ENCODE data around the gene MIA2.
"Not testable (repeated sequence)": the region's sequence is repeated elsewhere in the genome, so short reads cannot be mapped to it uniquely, and the experiment has no call there.

Gene MIA2

GRCh38 chr14:39359069-39359468, 125.4 kb downstream of the MIA2 start:
- H3K9ac ChIP-seq (ENCODE audit: low read length); H3K27me3 ChIP-seq (ENCODE audit: control insufficient read depth in 1 of 2, insufficient read depth in 2 of 2, low read length in 2 of 2); H3K4me1 ChIP-seq (ENCODE audit: insufficient read depth, low read length); H3K4me3 ChIP-seq (ENCODE audit: low read depth in 1 of 2, low read length in 2 of 2); H3K27ac ChIP-seq (ENCODE audit: low read depth, low read length); H3K36me3 ChIP-seq (ENCODE audit: insufficient read depth, low read length); H3K9me3 ChIP-seq (ENCODE audit: low read length): not testable (repeated sequence)

GRCh38 chr14:39360316-39360715, 126.6 kb downstream of the MIA2 start:
- H3K4me3 ChIP-seq (ENCODE audit: low read depth in 1 of 2, low read length in 2 of 2): no peak overlapping the region
- peaks cover 4% of the 10 kb centered on the region for H3K9me3 ChIP-seq (ENCODE audit: low read length)
- no peaks in the 10 kb centered on the region for H3K4me1 ChIP-seq (ENCODE audit: insufficient read depth, low read length)
- no peaks in the 10 kb centered on the region for H3K27me3 ChIP-seq (ENCODE audit: control insufficient read depth in 1 of 2, insufficient read depth in 2 of 2, low read length in 2 of 2)
- no peak overlapping the region for H3K9ac ChIP-seq (ENCODE audit: low read length)
- no peaks in the 10 kb centered on the region for H3K36me3 ChIP-seq (ENCODE audit: insufficient read depth, low read length)
- H3K27ac ChIP-seq (ENCODE audit: low read depth, low read length): no peak overlapping the region

GRCh38 chr14:39361556-39361955, 127.8 kb downstream of the MIA2 start:
- H3K9ac ChIP-seq (ENCODE audit: low read length); H3K4me3 ChIP-seq (ENCODE audit: low read depth in 1 of 2, low read length in 2 of 2); H3K27me3 ChIP-seq (ENCODE audit: control insufficient read depth in 1 of 2, insufficient read depth in 2 of 2, low read length in 2 of 2); H3K36me3 ChIP-seq (ENCODE audit: insufficient read depth, low read length); H3K27ac ChIP-seq (ENCODE audit: low read depth, low read length); H3K9me3 ChIP-seq (ENCODE audit: low read length); H3K4me1 ChIP-seq (ENCODE audit: insufficient read depth, low read length): not testable (repeated sequence)

- Histone ChIP-seq H3K4me1 (ENCODE audit: insufficient read depth, low read length) (no peaks in the 10 kb centered on the region), H3K4me3 (ENCODE audit: low read depth in 1 of 2, low read length in 2 of 2) (no peak overlapping the region), H3K36me3 (ENCODE audit: insufficient read depth, low read length) (no peaks in the 10 kb centered on the region), H3K9me3 (ENCODE audit: low read length) (peaks cover 4% of the 10 kb centered on the region), H3K27ac (ENCODE audit: low read depth, low read length) (no peak overlapping the region), H3K27me3 (ENCODE audit: control insufficient read depth in 1 of 2, insufficient read depth in 2 of 2, low read length in 2 of 2) (no peaks in the 10 kb centered on the region), H3K9ac (ENCODE audit: low read length) (no peak overlapping the region)
Observed at GRCh38 chr14:39364509-39364908, 130.8 kb downstream of the MIA2 start.

- H3K36me3 ChIP-seq (ENCODE audit: insufficient read depth, low read length): peaks cover 2% of the 10 kb centered on the region
- H3K4me1 ChIP-seq (ENCODE audit: insufficient read depth, low read length): no peaks in the 10 kb centered on the region
Observed at GRCh38 chr14:39365354-39365753, 131.6 kb downstream of the MIA2 start.

GRCh38 chr14:39366460-39367386, 133.0 kb downstream of the MIA2 start:
- Histone ChIP-seq H3K27me3 (ENCODE audit: control insufficient read depth in 1 of 2, insufficient read depth in 2 of 2, low read length in 2 of 2) (no peaks in the 10 kb centered on the region), H3K4me3 (ENCODE audit: low read depth in 1 of 2, low read length in 2 of 2) (no peak overlapping the region), H3K9me3 (ENCODE audit: low read length) (peaks cover 4% of the 10 kb centered on the region), H3K4me1 (ENCODE audit: insufficient read depth, low read length) (no peaks in the 10 kb centered on the region), H3K27ac (ENCODE audit: low read depth, low read length) (no peak overlapping the region), H3K36me3 (ENCODE audit: insufficient read depth, low read length) (peaks cover 7% of the 10 kb centered on the region), H3K9ac (ENCODE audit: low read length) (no peak overlapping the region)

More at GRCh38 chr14:39365354-39365753, 131.6 kb downstream of the MIA2 start:
- Histone ChIP-seq H3K27me3 (ENCODE audit: control insufficient read depth in 1 of 2, insufficient read depth in 2 of 2, low read length in 2 of 2) (no peaks in the 10 kb centered on the region), H3K4me3 (ENCODE audit: low read depth in 1 of 2, low read length in 2 of 2) (no peak overlapping the region), H3K9ac (ENCODE audit: low read length) (no peak overlapping the region), H3K27ac (ENCODE audit: low read depth, low read length) (no peak overlapping the region), H3K9me3 (ENCODE audit: low read length) (peaks cover 4% of the 10 kb centered on the region)

- H3K36me3 ChIP-seq (ENCODE audit: insufficient read depth, low read length): peaks cover 7% of the 10 kb centered on the region
- no peaks in the 10 kb centered on the region for H3K4me1 ChIP-seq (ENCODE audit: insufficient read depth, low read length)
- peaks cover 4% of the 10 kb centered on the region for H3K9me3 ChIP-seq (ENCODE audit: low read length)
- H3K9ac ChIP-seq (ENCODE audit: low read length): no peak overlapping the region
- no peak overlapping the region for H3K27ac ChIP-seq (ENCODE audit: low read depth, low read length)
- no peak overlapping the region for H3K4me3 ChIP-seq (ENCODE audit: low read depth in 1 of 2, low read length in 2 of 2)
- no peaks in the 10 kb centered on the region for H3K27me3 ChIP-seq (ENCODE audit: control insufficient read depth in 1 of 2, insufficient read depth in 2 of 2, low read length in 2 of 2)
Observed at GRCh38 chr14:39367387-39367751, 133.7 kb downstream of the MIA2 start.

GRCh38 chr14:39368261-39368959, 134.7 kb downstream of the MIA2 start:
- H3K9ac ChIP-seq (ENCODE audit: low read length): no peak overlapping the region

GRCh38 chr14:39369029-39369428, 135.3 kb downstream of the MIA2 start:
- Histone ChIP-seq H3K9ac (ENCODE audit: low read length) (no peak overlapping the region), H3K27ac (ENCODE audit: low read depth, low read length) (no peak overlapping the region), H3K36me3 (ENCODE audit: insufficient read depth, low read length) (peaks cover 7% of the 10 kb centered on the region)

More at GRCh38 chr14:39368261-39368959, 134.7 kb downstream of the MIA2 start:
- Histone ChIP-seq H3K4me1 (ENCODE audit: insufficient read depth, low read length) (no peaks in the 10 kb centered on the region), H3K9me3 (ENCODE audit: low read length) (peaks cover 4% of the 10 kb centered on the region), H3K4me3 (ENCODE audit: low read depth in 1 of 2, low read length in 2 of 2) (no peak overlapping the region), H3K27me3 (ENCODE audit: control insufficient read depth in 1 of 2, insufficient read depth in 2 of 2, low read length in 2 of 2) (no peaks in the 10 kb centered on the region), H3K36me3 (ENCODE audit: insufficient read depth, low read length) (peaks cover 7% of the 10 kb centered on the region), H3K27ac (ENCODE audit: low read depth, low read length) (no peak overlapping the region)

GRCh38 chr14:39370415-39370814, 136.7 kb downstream of the MIA2 start:
- Histone ChIP-seq H3K9ac (ENCODE audit: low read length) (no peak overlapping the region), H3K27ac (ENCODE audit: low read depth, low read length) (no peak overlapping the region), H3K27me3 (ENCODE audit: control insufficient read depth in 1 of 2, insufficient read depth in 2 of 2, low read length in 2 of 2) (no peaks in the 10 kb centered on the region), H3K4me1 (ENCODE audit: insufficient read depth, low read length) (no peaks in the 10 kb centered on the region), H3K36me3 (ENCODE audit: insufficient read depth, low read length) (peaks cover 7% of the 10 kb centered on the region), H3K9me3 (ENCODE audit: low read length) (no peaks in the 10 kb centered on the region), H3K4me3 (ENCODE audit: low read depth in 1 of 2, low read length in 2 of 2) (no peak overlapping the region)

More at GRCh38 chr14:39369029-39369428, 135.3 kb downstream of the MIA2 start:
- Histone ChIP-seq H3K4me1 (ENCODE audit: insufficient read depth, low read length) (no peaks in the 10 kb centered on the region), H3K27me3 (ENCODE audit: control insufficient read depth in 1 of 2, insufficient read depth in 2 of 2, low read length in 2 of 2) (no peaks in the 10 kb centered on the region), H3K9me3 (ENCODE audit: low read length) (no peaks in the 10 kb centered on the region), H3K4me3 (ENCODE audit: low read depth in 1 of 2, low read length in 2 of 2) (no peak overlapping the region)

GRCh38 chr14:39372656-39373055, 138.9 kb downstream of the MIA2 start:
- Histone ChIP-seq H3K27ac (ENCODE audit: low read depth, low read length) (no peak overlapping the region), H3K9ac (ENCODE audit: low read length) (no peak overlapping the region), H3K27me3 (ENCODE audit: control insufficient read depth in 1 of 2, insufficient read depth in 2 of 2, low read length in 2 of 2) (no peaks in the 10 kb centered on the region), H3K36me3 (ENCODE audit: insufficient read depth, low read length) (peaks cover 7% of the 10 kb centered on the region), H3K9me3 (ENCODE audit: low read length) (no peaks in the 10 kb centered on the region), H3K4me3 (ENCODE audit: low read depth in 1 of 2, low read length in 2 of 2) (no peak overlapping the region), H3K4me1 (ENCODE audit: insufficient read depth, low read length) (no peaks in the 10 kb centered on the region)
